HL-60 (cell line): ENCODE measurements around the gene SLC29A3.

ENCODE experiments used
- DNase-seq, 2 experiments: peaks; one replicate each; pipeline ENCODE4 v3.0.0-alpha.2; 2010 to 2020; ENCODE audit warnings: low read depth in 1 of 2, low spot score in 1 of 2
- H3K27ac ChIP-seq: fragments of 250-450 bp; sonication (Bioruptor Pico); replicated peaks from 2 replicates; pipeline ENCODE4 v1.5.1; 2020; ENCODE audit warnings: mild to moderate bottlenecking, moderate library complexity
- H3K27me3 ChIP-seq: fragments of 250-450 bp; sonication (Bioruptor Pico); 2 replicates; pipeline ENCODE4 v1.5.1; 2021; ENCODE audit warnings: mild to moderate bottlenecking, moderate library complexity; ENCODE audit not compliant: insufficient read depth, poor library complexity, severe bottlenecking
- H3K4me3 ChIP-seq: replicated peaks from 2 replicates; pipeline ENCODE4 v1.5.1; 2011; ENCODE audit warnings: mild to moderate bottlenecking, control low read depth, low read length; ENCODE audit not compliant: insufficient read depth
- CTCF ChIP-seq: IDR thresholded peaks from one replicate; pipeline ENCODE4 v1.5.1; 2011; ENCODE audit warnings: low read length, control low read depth, inconsistent platforms; ENCODE audit not compliant: insufficient read depth
- GABPA ChIP-seq: IDR thresholded peaks from 2 replicates; pipeline ENCODE4 v1.6.1; 2012; ENCODE audit warnings: low read depth
- POLR2AphosphoS5 ChIP-seq: IDR thresholded peaks from 2 replicates; pipeline ENCODE4 v1.6.1; 2012; ENCODE audit warnings: low read depth
- REST ChIP-seq: IDR thresholded peaks from 2 replicates; pipeline ENCODE4 v1.6.1; 2012; ENCODE audit warnings: low read depth; ENCODE audit not compliant: insufficient replicate concordance
- SPI1 ChIP-seq: IDR thresholded peaks from 2 replicates; pipeline ENCODE4 v1.6.1; 2012; ENCODE audit warnings: low read depth, mild to moderate bottlenecking, borderline replicate concordance

The SLC29A3 gene

GRCh38 chr10:71279590-71280170, 39.4 kb upstream of the SLC29A3 start:
- no peak overlapping the region for H3K27ac ChIP-seq
- no peak for TF ChIP-seq POLR2AphosphoS5

GRCh38 chr10:71280216-71280615, 38.8 kb upstream of the SLC29A3 start:
- H3K27ac ChIP-seq: no peak overlapping the region
- no peak for TF ChIP-seq POLR2AphosphoS5
- TF ChIP-seq SPI1: no peak
- no peak for TF ChIP-seq CTCF
- no peak for TF ChIP-seq GABPA
- no peak for TF ChIP-seq REST

More at GRCh38 chr10:71279590-71280170, 39.4 kb upstream of the SLC29A3 start:
- no peak overlapping the region for H3K4me3 ChIP-seq
- no peak for DNase-seq
- H3K27me3 ChIP-seq: no peaks in the 10 kb centered on the region

GRCh38 chr10:71280825-71281224, 38.2 kb upstream of the SLC29A3 start:
- Histone ChIP-seq H3K27ac (no peak overlapping the region), H3K27me3 (no peaks in the 10 kb centered on the region), H3K4me3 (no peak overlapping the region)
- DNase-seq: no peak
- TF ChIP-seq POLR2AphosphoS5 (no peak), GABPA (no peak), CTCF (no peak), REST (no peak), SPI1 (no peak)

More at GRCh38 chr10:71280216-71280615, 38.8 kb upstream of the SLC29A3 start:
- no peak overlapping the region for H3K4me3 ChIP-seq
- no peaks in the 10 kb centered on the region for H3K27me3 ChIP-seq
- DNase-seq: no peak

- DNase-seq: no peak
Observed at GRCh38 chr10:71281646-71282322, 37.3 kb upstream of the SLC29A3 start.

More at GRCh38 chr10:71281646-71282322, 37.3 kb upstream of the SLC29A3 start:
- no peak overlapping the region for H3K27ac ChIP-seq
- H3K4me3 ChIP-seq: no peak overlapping the region
- TF ChIP-seq SPI1 (no peak), CTCF (no peak), REST (no peak)
- no peaks in the 10 kb centered on the region for H3K27me3 ChIP-seq
